ENCODE measurements around the gene CCDC167. TPM values are rescaled to one million over a fixed set of nuclear protein-coding genes. Genes with fewer than 3 reads are reported as not detected.

CCDC167 gene
- total RNA-seq, 120 experiments from 2014 or later = 4.7 to 37.8 (median 16.6) TPM

Other genes with a start within 250 kb of the CCDC167 start
- gene TBC1D22B, start 242.1 kb downstream of the CCDC167 start, total RNA-seq = 10 to 100 TPM in 115 of 120 experiments, 1 to 10 TPM in 5; 8.8 to 17.7 (median 12.6) TPM
- 1 to 10 TPM in 67 of 120 experiments, under 1 TPM in 43, not detected in 10; 0.29 to 4.3 (median 1.2) TPM for gene TMEM217, start 241.7 kb downstream of the CCDC167 start, total RNA-seq
- 10 to 100 TPM; 16.3 to 45.3 (median 30.9) TPM for gene RNF8, start 145.9 kb downstream of the CCDC167 start, total RNA-seq
- gene CMTR1, start 66.7 kb downstream of the CCDC167 start, total RNA-seq = 10 to 100 TPM; 39.1 to 69.9 (median 54.8) TPM
- gene MDGA1, start 198.0 kb upstream of the CCDC167 start, total RNA-seq = 10 to 100 TPM in 112 of 120 experiments, 1 to 10 TPM in 8; 5.7 to 40.6 (median 16.1) TPM